GM19239 (cell line): ENCODE measurements around the gene DNAJB13.
"Not testable (repeated sequence)": the region's sequence is repeated elsewhere in the genome, so short reads cannot be mapped to it uniquely, and the experiment has no call there.

ENCODE experiments used
- DNase-seq: peaks from one replicate; pipeline ENCODE4 v3.0.0; 2011; ENCODE audit warnings: low spot score; ENCODE audit not compliant: insufficient read length
- FAIRE-seq: peaks from 2 replicates; lab custom pipeline; 2011; peaks lifted over from hg19 to GRCh38; lab: Jason Lieb, UNC

DNAJB13 gene

DNA sequence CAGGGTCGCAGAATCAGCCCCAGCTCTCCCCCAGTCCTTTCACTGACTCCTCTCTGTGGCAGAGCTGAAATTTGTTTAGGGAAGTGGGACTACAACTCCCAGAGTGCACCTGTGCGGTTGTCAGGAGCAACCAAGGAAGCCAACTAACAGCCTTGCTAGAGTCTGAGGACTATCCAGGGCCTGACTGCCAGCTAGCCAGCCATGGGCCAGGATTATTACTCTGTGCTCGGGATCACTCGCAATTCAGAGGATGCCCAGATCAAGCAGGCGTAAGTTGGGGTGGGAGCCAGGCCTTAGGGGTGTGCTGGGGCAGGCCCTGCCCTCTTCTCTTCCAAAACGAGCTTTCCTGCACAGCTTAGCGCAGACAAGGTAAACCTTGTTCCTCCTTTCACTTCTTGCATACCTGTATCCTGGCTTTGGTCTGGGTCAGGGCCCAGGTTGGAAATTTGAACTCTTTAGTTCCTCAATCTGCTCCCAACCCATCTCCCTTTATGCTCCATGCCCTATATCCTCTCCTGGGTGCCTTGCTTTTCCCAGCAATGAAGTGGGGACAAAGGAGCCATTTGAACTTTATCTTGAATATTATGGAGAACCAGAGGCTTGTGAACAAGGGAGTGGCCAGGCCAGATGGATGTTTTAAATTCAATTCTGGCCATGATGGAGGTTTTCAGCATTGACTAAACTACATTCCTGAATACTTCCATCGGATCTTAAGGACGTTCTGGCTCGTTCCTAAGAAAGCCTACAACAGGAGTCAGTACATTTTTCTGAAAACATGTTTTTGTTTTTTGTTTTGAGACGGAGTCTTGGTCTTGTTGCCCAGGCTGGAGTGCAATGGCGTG, at the start of gene DNAJB13:
TSS of gene DNAJB13 (plus strand) at position 158 of the 842 bp plus-strand sequence. CDS start at position 202, 44 bp downstream.
- peak; percentile 85 for DNase-seq
- FAIRE-seq = peak; percentile 92

- FAIRE-seq (no peak), DNase-seq (no peak)
These were observed 48.5 kb upstream of the DNAJB13 start for GRCh38 chr11:73902303-73902702.

- FAIRE-seq = no peak
- no peak for DNase-seq
These were observed 43.6 kb upstream of the DNAJB13 start for GRCh38 chr11:73907191-73907590.

GRCh38 chr11:73912026-73912425, 38.8 kb upstream of the DNAJB13 start:
- DNase-seq (no peak), FAIRE-seq (no peak)

GRCh38 chr11:73913472-73913871, 37.4 kb upstream of the DNAJB13 start:
- FAIRE-seq (no peak), DNase-seq (no peak)

DNA sequence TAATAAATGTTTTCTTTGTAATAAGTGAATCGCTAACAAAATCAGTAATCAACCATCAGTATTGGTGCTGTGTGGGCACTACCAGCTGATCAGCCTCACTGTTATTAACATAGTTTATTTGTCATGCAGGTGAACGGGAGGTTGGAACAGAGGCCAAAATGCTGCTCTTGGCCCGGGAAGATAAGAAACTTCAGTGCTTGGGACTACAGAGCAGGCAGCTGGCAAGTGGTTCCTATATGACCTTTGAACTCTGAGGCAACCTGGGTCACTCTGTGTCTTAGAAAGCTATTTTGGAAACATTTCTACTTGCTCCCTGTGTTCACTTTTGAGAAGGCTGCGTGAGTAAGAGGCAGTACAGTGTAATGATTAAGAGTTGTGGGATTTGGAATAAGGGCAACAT, 36.5 kb upstream of the DNAJB13 start:
- no peak for DNase-seq
- FAIRE-seq = no peak

DNA sequence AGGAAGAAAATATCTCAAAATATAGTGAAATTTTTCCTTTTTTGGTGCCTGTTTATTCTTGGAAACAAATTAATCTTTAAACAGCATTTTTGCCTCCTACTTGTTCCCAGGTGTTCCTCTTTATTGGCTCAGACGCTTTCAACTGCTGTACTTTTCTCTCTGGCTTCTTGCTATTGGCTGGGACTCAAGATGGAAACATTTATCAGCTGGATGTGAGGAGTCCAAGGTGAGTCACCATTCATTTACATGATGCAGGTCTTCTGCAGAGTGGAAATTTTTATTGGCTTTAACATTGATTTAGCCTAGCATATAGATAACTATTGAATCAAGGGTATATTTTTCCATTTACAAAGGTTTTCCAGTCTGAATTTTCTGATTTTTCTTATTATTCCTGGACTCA, 34.4 kb upstream of the DNAJB13 start:
- DNase-seq (no peak), FAIRE-seq (no peak)

DNA sequence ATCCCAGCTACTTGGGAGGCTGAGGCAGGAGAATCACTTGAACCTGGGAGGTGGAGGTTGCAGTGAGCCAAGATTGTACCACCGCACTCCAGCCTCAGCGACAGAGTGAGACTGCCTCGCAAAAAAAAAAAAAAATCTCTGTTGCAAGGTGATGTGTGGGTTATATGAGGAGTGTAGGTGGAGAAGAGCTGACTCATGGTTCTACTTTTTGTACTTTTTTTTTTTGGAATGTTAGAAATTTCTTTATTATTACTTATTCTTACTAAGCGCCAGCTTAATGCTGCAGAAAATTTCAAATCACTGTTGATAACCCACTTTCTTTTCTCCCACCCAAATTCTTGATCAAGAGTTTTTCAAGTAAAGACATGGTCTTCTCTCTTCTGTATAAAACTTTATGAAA, 29.6 kb upstream of the DNAJB13 start:
- DNase-seq (no peak), FAIRE-seq (no peak)

DNA sequence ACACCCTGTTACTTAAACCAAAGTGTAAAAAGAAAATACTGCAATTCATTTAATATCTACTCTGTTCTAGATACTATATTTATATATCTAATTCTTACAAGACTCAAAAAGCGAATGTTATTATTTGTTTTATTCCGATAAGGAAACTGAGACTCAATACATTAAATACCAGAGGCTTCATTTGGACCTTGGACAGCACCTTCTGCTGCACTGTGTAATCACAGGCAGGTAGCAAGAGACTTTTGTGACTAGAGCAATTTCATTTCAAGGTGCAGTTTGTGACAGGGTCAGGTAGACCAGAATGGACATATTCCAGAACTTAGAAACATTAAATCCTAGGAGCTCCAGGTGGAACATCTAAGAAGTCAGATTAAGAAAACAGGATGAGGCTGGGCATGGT, 21.4 kb upstream of the DNAJB13 start:
- no peak for DNase-seq
- no peak for FAIRE-seq

GRCh38 chr11:73931039-73931645, 19.7 kb upstream of the DNAJB13 start:
- peak; percentile 35 for FAIRE-seq

DNA sequence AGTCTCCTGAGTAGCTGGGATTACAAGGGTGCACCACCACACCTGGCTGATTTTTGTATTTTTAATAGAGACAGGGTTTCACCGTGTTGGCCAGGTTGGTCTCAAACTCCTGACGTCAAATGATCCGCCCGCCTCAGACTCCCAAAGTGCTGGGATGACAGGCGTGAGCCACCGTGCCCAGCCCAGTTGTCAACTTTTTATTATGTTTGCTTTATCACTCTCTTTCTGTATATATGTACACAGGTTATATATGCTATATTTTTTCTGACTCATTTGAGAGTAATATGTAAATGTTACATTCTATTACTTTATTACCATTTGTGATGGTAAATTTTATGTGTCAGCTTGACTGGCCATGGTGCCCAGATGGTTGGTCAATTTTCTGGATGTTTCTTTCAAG, 18.9 kb upstream of the DNAJB13 start:
- FAIRE-seq = no peak
- DNase-seq = no peak

More at GRCh38 chr11:73931039-73931645, 19.7 kb upstream of the DNAJB13 start:
- DNase-seq = no peak

GRCh38 chr11:73932781-73933180, 18.0 kb upstream of the DNAJB13 start:
- no peak for FAIRE-seq
- no peak for DNase-seq

GRCh38 chr11:73936047-73936446, 14.8 kb upstream of the DNAJB13 start:
- not testable (repeated sequence) for FAIRE-seq, DNase-seq

DNA sequence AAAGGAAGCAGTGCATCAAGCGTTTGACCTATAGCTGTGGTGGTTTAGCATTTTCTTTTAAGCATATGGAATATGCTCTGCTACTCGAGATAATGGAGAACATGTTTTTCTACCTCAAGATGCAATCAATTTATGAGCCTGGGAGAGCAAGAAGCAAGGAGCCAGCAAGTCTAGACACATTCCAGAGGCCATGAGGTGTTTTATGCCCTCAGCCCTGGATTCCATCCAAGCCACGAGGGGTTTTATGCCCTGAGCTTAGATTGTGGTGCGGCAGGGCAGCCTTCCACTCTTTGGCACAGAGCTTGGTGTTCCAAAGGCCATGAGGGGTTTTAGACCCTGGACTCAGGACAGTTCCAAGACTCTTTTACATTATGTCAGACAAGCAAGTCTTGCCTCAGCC, 11.7 kb upstream of the DNAJB13 start:
- FAIRE-seq = no peak

GRCh38 chr11:73940801-73941570, 9.8 kb upstream of the DNAJB13 start:
- no peak for FAIRE-seq

More for the DNA sequence above, 11.7 kb upstream of the DNAJB13 start:
- DNase-seq = no peak

DNA sequence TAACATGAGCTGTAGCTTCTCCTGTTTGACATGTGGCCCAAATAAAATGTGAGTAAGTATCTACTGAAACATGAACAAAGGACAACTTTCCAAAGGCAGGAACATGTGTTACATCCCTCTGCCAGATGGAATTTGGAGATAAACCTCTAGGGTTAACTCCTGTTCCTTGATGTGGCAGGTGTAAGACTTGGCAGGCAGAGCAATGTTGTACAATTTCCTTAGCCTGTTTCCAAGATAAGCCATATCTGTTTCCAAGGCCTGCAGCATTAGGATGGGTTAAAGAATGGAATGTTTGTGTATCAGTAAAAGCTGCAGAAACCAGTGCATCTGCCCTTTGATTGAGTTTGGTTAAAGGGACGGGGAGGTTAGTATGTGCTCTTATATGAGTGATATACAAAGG, 8.8 kb upstream of the DNAJB13 start:
- DNase-seq = no peak
- no peak for FAIRE-seq

More at GRCh38 chr11:73940801-73941570, 9.8 kb upstream of the DNAJB13 start:
- no peak for DNase-seq

DNA sequence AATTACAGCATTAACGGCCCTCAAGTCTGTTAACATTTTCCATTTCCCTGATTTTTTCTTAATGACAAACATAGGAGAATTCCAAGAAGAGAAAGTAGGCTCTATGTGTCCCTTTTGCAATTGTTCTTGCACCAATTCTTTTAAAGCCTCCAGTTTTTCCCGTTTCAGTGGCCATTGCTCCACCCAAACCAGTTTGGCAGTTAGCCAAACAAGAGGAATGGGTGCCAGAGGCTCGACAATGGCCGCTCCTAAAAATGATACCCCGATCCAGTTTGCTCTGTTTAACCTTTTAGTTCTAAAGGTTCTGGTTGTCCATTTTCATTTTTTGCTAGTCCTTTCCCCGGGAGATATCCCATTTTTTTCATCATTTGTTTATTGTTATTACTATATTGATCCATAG, 6.7 kb upstream of the DNAJB13 start:
- no peak for FAIRE-seq

GRCh38 chr11:73944901-73945300, 5.9 kb upstream of the DNAJB13 start:
- no peak for DNase-seq
- FAIRE-seq = no peak

More for the DNA sequence above, 6.7 kb upstream of the DNAJB13 start:
- no peak for DNase-seq

GRCh38 chr11:73945396-73945795, 5.4 kb upstream of the DNAJB13 start:
- no peak for DNase-seq
- FAIRE-seq = no peak

- FAIRE-seq = no peak
- no peak for DNase-seq
These were observed 3.9 kb upstream of the DNAJB13 start for GRCh38 chr11:73946798-73947458.
